H9 (cell line): Measurements from ENCODE around the gene HPDL. TPM values are rescaled to one million over a fixed set of nuclear protein-coding genes. Genes with fewer than 3 reads are reported as not detected.

Source experiments
- DNase-seq: peaks from one replicate; pipeline ENCODE4 v3.0.0-alpha.2; 2017
- H2AFZ ChIP-seq: one replicate; pipeline ENCODE4 v1.6.1; 2013; ENCODE audit warnings: mild to moderate bottlenecking, low read length, control low read depth, moderate library complexity
- H2AK5ac ChIP-seq: 2 replicates; pipeline ENCODE4 v1.6.1; 2013; ENCODE audit warnings: low read length, control low read depth, mixed read lengths; ENCODE audit not compliant: insufficient read length
- H2BK120ac ChIP-seq: one replicate; pipeline ENCODE4 v1.6.1; 2013; ENCODE audit warnings: low read depth, mild to moderate bottlenecking, low read length, control low read depth, inconsistent platforms; ENCODE audit not compliant: poor library complexity, severe bottlenecking
- H2BK12ac ChIP-seq: 2 replicates; pipeline ENCODE4 v1.6.1; 2013; ENCODE audit warnings: low read length, control low read depth, mixed read lengths, low read depth; ENCODE audit not compliant: insufficient read length
- H2BK15ac ChIP-seq: 2 replicates; pipeline ENCODE4 v1.6.1; 2013; ENCODE audit warnings: low read depth, low read length, control low read depth
- H2BK20ac ChIP-seq: one replicate; pipeline ENCODE4 v1.6.1; 2013; ENCODE audit warnings: low read depth, mild to moderate bottlenecking, low read length, control low read depth, inconsistent platforms; ENCODE audit not compliant: poor library complexity, severe bottlenecking
- H2BK5ac ChIP-seq: 2 replicates; pipeline ENCODE4 v1.6.1; 2013; ENCODE audit warnings: low read length, control low read depth, mixed read lengths; ENCODE audit not compliant: insufficient read length
- H3K14ac ChIP-seq: 2 replicates; pipeline ENCODE4 v1.6.1; 2013; ENCODE audit warnings: low read length, control low read depth; ENCODE audit not compliant: insufficient read depth
- H3K18ac ChIP-seq: 2 replicates; pipeline ENCODE4 v1.6.1; 2013; ENCODE audit warnings: low read depth, mild to moderate bottlenecking, mixed read lengths, low read length, control low read depth; ENCODE audit not compliant: insufficient read length
- H3K23ac ChIP-seq: 2 replicates; pipeline ENCODE4 v1.6.1; 2013; ENCODE audit warnings: low read length, control low read depth, mixed read lengths, low read depth; ENCODE audit not compliant: insufficient read length
- H3K23me2 ChIP-seq: 2 replicates; pipeline ENCODE4 v1.6.1; 2013; ENCODE audit warnings: low read depth, mild to moderate bottlenecking, mixed read lengths, low read length, control low read depth; ENCODE audit not compliant: insufficient read length, poor library complexity, severe bottlenecking
- H3K27ac ChIP-seq: 2 replicates; pipeline ENCODE4 v1.5.1; 2013; ENCODE audit warnings: low read length, control low read depth, mixed read lengths, low read depth; ENCODE audit not compliant: insufficient read length
- H3K27me3 ChIP-seq: 2 replicates; pipeline ENCODE4 v1.6.1; 2013; ENCODE audit warnings: low read length, control low read depth, inconsistent platforms; ENCODE audit not compliant: insufficient read depth
- H3K4ac ChIP-seq: 2 replicates; pipeline ENCODE4 v1.6.1; 2013; ENCODE audit warnings: low read depth, mild to moderate bottlenecking, control low read depth, inconsistent platforms, low read length, moderate library complexity
- H3K4me1 ChIP-seq: 2 replicates; pipeline ENCODE4 v1.6.1; 2013; ENCODE audit warnings: low read length, control low read depth, inconsistent platforms; ENCODE audit not compliant: insufficient read depth
- H3K4me2 ChIP-seq: 2 replicates; pipeline ENCODE4 v1.6.1; 2013; ENCODE audit warnings: low read length, control low read depth, mixed read lengths; ENCODE audit not compliant: insufficient read length, insufficient read depth
- H3K56ac ChIP-seq: 2 replicates; pipeline ENCODE4 v1.6.1; 2013; ENCODE audit warnings: low read depth, mild to moderate bottlenecking, mixed read lengths, low read length, control low read depth; ENCODE audit not compliant: insufficient read length
- H3K79me1 ChIP-seq: 2 replicates; pipeline ENCODE4 v1.6.1; 2013; ENCODE audit warnings: low read depth, mild to moderate bottlenecking, moderate library complexity, low read length, control low read depth, inconsistent platforms; ENCODE audit not compliant: insufficient read depth, poor library complexity, severe bottlenecking
- H3K79me2 ChIP-seq: 2 replicates; pipeline ENCODE4 v1.6.1; 2013; ENCODE audit warnings: low read length, control low read depth, inconsistent platforms; ENCODE audit not compliant: insufficient read depth
- H3K9ac ChIP-seq: 2 replicates; pipeline ENCODE4 v1.6.1; 2013; ENCODE audit warnings: low read length, control low read depth, mixed read lengths; ENCODE audit not compliant: insufficient read length; ENCODE audit errors: extremely low read depth
- H3K9me3 ChIP-seq: one replicate; pipeline ENCODE4 v1.6.1; 2013; ENCODE audit warnings: low read depth, low read length, inconsistent platforms; ENCODE audit not compliant: control insufficient read depth
- H3T11ph ChIP-seq: one replicate; pipeline ENCODE4 v1.6.1; 2013; ENCODE audit warnings: mild to moderate bottlenecking, low read length, control low read depth, inconsistent platforms
- H4K20me1 ChIP-seq: one replicate; pipeline ENCODE4 v1.6.1; 2013; ENCODE audit not compliant: control insufficient read depth, insufficient read length, insufficient read depth
- H4K5ac ChIP-seq: 2 replicates; pipeline ENCODE4 v1.6.1; 2013; ENCODE audit warnings: low read depth, mild to moderate bottlenecking, mixed read lengths, low read length, control low read depth; ENCODE audit not compliant: insufficient read length
- H4K8ac ChIP-seq: replicated peaks from 2 replicates; pipeline ENCODE4 v1.6.1; 2013; ENCODE audit warnings: low read length, control low read depth, mixed read lengths, low read depth; ENCODE audit not compliant: insufficient read length
- H4K91ac ChIP-seq: 2 replicates; pipeline ENCODE4 v1.6.1; 2013; ENCODE audit warnings: low read depth, mild to moderate bottlenecking, moderate library complexity, mixed read lengths, low read length, control low read depth; ENCODE audit not compliant: insufficient read length
- H3K27ac Mint-ChIP-seq, 3 experiments: 2 replicates in 2 of 3; 3 replicates in 1 of 3; pipeline ENCODE4 v1.8.0; 2020 to 2021; ENCODE audit warnings: mixed read lengths in 3 of 3, mild to moderate bottlenecking in 1 of 3, moderate library complexity in 1 of 3
- H3K27me3 Mint-ChIP-seq: 2 replicates; pipeline ENCODE4 v1.8.0; 2021; ENCODE audit warnings: low read depth, mild to moderate bottlenecking, moderate library complexity, mixed read lengths
- H3K36me3 Mint-ChIP-seq, 3 experiments: 2 replicates in 2 of 3; 3 replicates in 1 of 3; pipeline ENCODE4 v1.8.0; 2020 to 2021; ENCODE audit warnings: low read depth in 3 of 3, mixed read lengths in 3 of 3; ENCODE audit not compliant: insufficient read depth in 1 of 3
- H3K4me1 Mint-ChIP-seq, 2 experiments: 2 replicates each; pipeline ENCODE4 v1.8.0; 2020; ENCODE audit warnings: mixed read lengths in 2 of 2
- H3K4me3 Mint-ChIP-seq, 2 experiments: 2 replicates in 1 of 2; 3 replicates in 1 of 2; pipeline ENCODE4 v1.8.0; 2020 to 2021; ENCODE audit warnings: mild to moderate bottlenecking in 2 of 2, mixed read lengths in 2 of 2, moderate library complexity in 1 of 2
- H3K9me3 Mint-ChIP-seq, 2 experiments: 2 replicates in 1 of 2; 3 replicates in 1 of 2; pipeline ENCODE4 v1.8.0; 2020; ENCODE audit warnings: mild to moderate bottlenecking in 2 of 2, mixed read lengths in 2 of 2, moderate library complexity in 1 of 2
- CTCF ChIP-seq: fragments of 200-600 bp; sonication (generic); conservative IDR thresholded peaks from 3 replicates; pipeline ENCODE4 v1.8.0; 2021; ENCODE audit warnings: antibody characterized with exemption, mild to moderate bottlenecking
- WGBS: extraction: QIAGEN DNeasy Blood & Tissue Kit; methylation state at CpG from one replicate; pipeline ENCODE4 v1.1.7; 2013; ENCODE audit warnings: missing lambda C conversion rate, low lambda C conversion rate, mixed read lengths; ENCODE audit not compliant: insufficient read length; ENCODE audit errors: extremely low coverage; 5-methylcytosine and 5-hydroxymethylcytosine counted together
- total RNA-seq: library from RNA; stranded (reverse); gene quantifications from 2 replicates; pipeline ENCODE4 v1.2.1, GENCODE V29; 2021

HPDL gene
- total RNA-seq, 1 experiment from 2014 or later: 10.6 TPM

DNA sequence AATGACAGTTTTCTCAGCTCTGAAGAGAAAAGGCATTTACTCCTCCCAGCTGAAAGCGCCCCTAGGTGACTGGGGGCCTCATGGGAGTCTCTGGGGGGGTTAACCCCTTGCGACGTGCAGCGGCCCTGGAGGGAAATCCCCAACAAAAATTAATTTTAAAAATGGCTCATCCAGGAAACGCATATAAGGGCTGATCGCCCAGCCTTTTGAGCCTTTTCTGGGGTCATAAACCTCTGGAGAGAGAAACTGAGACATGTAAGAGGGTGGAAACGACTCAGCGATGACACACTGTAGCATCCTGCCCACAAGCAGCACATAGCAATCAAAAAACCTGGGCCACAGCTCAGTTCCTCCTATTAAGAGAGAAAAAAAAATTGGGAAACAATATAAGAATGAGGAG is 20.4 kb upstream of the HPDL start:
- Mint-ChIP-seq H3K27me3 (no peaks in the 10 kb centered on the region), H3K9me3 (no peaks in the 10 kb centered on the region; a peak in 3 of 5 replicates), H3K4me3 (peak overlapping the region; percentile 3 to 88; a peak in 4 of 5 replicates), H3K4me1 (peaks cover 36 to 43% of the 10 kb centered on the region in 2 experiments), H3K27ac (peak overlapping the region; percentile 1 to 83 (median 20)), H3K36me3 (no peaks in the 10 kb centered on the region)
- Histone ChIP-seq H3K27me3 (no peaks in the 10 kb centered on the region), H4K5ac (no peak overlapping the region), H3K79me1 (no peaks in the 10 kb centered on the region), H3K18ac (no peak overlapping the region), H2BK12ac (no peak overlapping the region), H2BK120ac (no peak overlapping the region), H3K27ac (no peak overlapping the region), H3K9me3 (no peaks in the 10 kb centered on the region), H3K4me1 (peaks cover 12% of the 10 kb centered on the region), H4K8ac (no peak overlapping the region), H3K23ac (no peak overlapping the region), H2BK20ac (no peak overlapping the region), H4K20me1 (no peaks in the 10 kb centered on the region), H4K91ac (no peak overlapping the region), H3K23me2 (peaks cover 9% of the 10 kb centered on the region), H2AFZ (no peak overlapping the region), H3K14ac (no peak overlapping the region), H3K9ac (no peak overlapping the region), H3K4ac (no peak overlapping the region), H2BK5ac (no peak overlapping the region), H2BK15ac (no peak overlapping the region), H3K56ac (no peak overlapping the region), H3T11ph (no peak overlapping the region), H3K4me2 (peak overlapping the region; percentile 24), H2AK5ac (no peak overlapping the region), H3K79me2 (no peaks in the 10 kb centered on the region)
- WGBS: no CpG with 5 or more reads among the region's 8 CpGs
- TF ChIP-seq CTCF: no peak
- DNase-seq: no peak
